ENCODE measurements around the gene FHL3.

FHL3 gene

DNA sequence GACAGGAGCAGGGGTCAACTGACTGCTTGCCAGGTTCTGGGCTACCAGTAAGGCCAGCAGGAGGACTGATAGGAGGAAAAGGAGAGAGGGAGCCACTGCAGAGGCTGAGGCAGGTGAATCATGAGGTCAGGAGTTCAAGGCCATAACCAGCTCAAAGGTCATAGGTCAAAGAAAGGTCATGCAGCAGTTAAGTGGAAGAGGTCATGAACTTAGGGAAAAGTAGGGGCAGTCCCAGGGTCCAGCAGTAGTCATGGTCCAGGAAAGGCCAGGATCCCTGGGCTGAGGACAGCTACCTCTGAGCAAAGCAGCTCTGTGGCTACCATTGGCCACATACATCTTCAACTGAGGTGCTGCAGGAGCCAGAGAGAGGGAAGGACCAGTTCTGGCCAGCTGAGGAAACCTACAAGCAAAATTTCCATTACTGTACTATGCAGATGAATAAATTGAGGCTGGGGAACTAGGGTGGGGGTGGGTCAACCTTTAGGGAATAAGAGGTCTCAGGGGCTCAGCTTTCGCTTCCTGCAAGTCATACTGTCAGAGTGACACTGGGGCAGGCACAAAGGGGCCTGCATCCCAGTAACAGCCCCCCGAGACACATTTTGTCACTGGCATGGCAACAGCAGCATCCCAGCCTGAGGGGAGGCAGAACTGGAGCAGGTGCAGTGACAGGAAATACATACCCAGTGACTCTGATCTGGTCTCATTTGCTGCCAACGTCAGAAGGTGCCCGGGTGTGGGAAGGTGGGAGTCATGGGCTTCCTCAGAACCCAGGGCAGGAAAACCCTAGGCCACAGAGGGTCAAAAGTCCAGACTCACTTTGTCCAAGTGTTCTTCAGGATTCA is 53.3 kb downstream of the FHL3 start:
- no peak for DNase-seq
- no peak for TF ChIP-seq CTCF (IDR thresholded peaks at IDR 0.05; ENCODE audit: low read depth, low read length, missing control alignments)
- in situ Hi-C loops (cut with HindIII; ENCODE audit: low pct_ligation_motif_present, low sequenced_read_pairs): no loop called here
- Histone ChIP-seq H3K4me3 (ENCODE audit: low read depth, low read length) (no peak overlapping the region), H3K36me3 (replicated peaks) (peaks cover 23% of the 10 kb centered on the region), H3K27me3 (replicated peaks) (no peaks in the 10 kb centered on the region), H3K27ac (no peak overlapping the region)

- H3K27ac ChIP-seq: no peak overlapping the region
- in situ Hi-C loops (cut with HindIII; ENCODE audit: low pct_ligation_motif_present, low sequenced_read_pairs): no loop called here
- H3K4me3 ChIP-seq (ENCODE audit: low read depth, low read length): no peak overlapping the region
- peaks cover 15% of the 10 kb centered on the region for H3K36me3 ChIP-seq (replicated peaks)
- no peak for TF ChIP-seq CTCF (IDR thresholded peaks at IDR 0.05; ENCODE audit: low read depth, low read length, missing control alignments)
- no peak for DNase-seq
- no peaks in the 10 kb centered on the region for H3K27me3 ChIP-seq (replicated peaks)
Observed at GRCh38 chr1:37951041-37951782, 54.1 kb downstream of the FHL3 start.

DNA sequence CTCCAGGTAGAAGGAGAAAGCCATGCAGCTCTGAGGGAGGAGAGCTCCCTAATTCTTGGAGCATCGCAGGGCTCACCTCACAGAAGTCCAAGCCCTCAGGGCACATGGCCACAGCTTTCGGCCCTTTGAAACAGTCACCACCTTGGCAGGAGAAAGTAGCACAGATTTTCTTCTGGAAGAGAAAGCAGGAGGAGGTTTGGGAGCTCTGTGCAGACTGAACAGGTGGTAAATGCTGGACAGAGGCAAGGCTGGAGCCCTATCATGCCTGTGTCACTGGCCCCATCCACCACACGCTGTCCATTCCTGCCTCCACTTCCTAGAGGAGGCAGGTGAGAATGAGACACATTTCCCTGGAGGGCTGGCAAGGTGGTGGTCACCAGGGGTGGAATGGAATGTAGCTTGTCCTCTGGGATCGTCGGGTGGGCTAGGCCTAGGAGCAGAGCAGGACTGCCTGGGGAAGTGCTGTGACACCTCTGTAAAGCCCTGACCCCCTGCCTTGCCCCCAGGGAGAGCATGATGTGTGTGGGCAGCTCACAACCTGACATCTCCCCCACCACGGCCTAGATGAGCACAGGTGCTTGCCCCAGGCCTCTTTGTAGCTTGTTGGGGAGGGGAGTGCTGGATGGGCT is 55.7 kb downstream of the FHL3 start:
- H3K27me3 ChIP-seq (replicated peaks): no peaks in the 10 kb centered on the region
- no peak overlapping the region for H3K27ac ChIP-seq
- in situ Hi-C loops (cut with HindIII; ENCODE audit: low pct_ligation_motif_present, low sequenced_read_pairs): no loop called here
- DNase-seq: no peak
- peaks cover 2% of the 10 kb centered on the region for H3K36me3 ChIP-seq (replicated peaks)
- no peak for TF ChIP-seq CTCF (IDR thresholded peaks at IDR 0.05; ENCODE audit: low read depth, low read length, missing control alignments)
- H3K4me3 ChIP-seq (ENCODE audit: low read depth, low read length): no peak overlapping the region

- H3K27ac ChIP-seq: no peak overlapping the region
- H3K27me3 ChIP-seq (replicated peaks): no peaks in the 10 kb centered on the region
- no peak for TF ChIP-seq CTCF (IDR thresholded peaks at IDR 0.05; ENCODE audit: low read depth, low read length, missing control alignments)
- peaks cover 1% of the 10 kb centered on the region for H3K36me3 ChIP-seq (replicated peaks)
- in situ Hi-C loops (cut with HindIII; ENCODE audit: low pct_ligation_motif_present, low sequenced_read_pairs): no loop called here
- H3K4me3 ChIP-seq (ENCODE audit: low read depth, low read length): no peak overlapping the region
- no peak for DNase-seq
Observed at GRCh38 chr1:37948841-37949240, 56.5 kb downstream of the FHL3 start.

DNA sequence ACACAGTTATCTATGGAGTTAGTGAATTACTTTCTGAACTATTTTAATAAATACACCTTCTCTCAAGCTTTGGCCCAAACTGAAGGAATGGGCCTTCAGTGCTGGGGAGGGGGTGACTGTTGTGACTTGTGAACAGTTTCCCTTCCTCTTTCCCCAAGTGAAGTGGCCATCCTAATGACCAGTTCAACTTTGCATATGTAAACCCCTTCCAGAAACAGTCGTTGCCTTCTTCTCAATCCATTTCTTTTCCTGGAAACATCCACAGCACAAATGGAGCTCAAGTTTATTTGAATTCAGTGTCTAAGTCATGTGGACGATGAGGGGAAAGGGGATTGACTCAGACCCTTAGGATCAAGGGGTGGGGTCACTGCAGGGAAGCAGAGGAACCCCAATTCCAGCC is 57.1 kb downstream of the FHL3 start:
- DNase-seq: no peak
- Histone ChIP-seq H3K27ac (no peak overlapping the region), H3K27me3 (replicated peaks) (no peaks in the 10 kb centered on the region), H3K4me3 (ENCODE audit: low read depth, low read length) (no peak overlapping the region), H3K36me3 (replicated peaks) (peaks cover 2% of the 10 kb centered on the region)
- in situ Hi-C loops (cut with HindIII; ENCODE audit: low pct_ligation_motif_present, low sequenced_read_pairs): no loop called here
- TF ChIP-seq CTCF (IDR thresholded peaks at IDR 0.05; ENCODE audit: low read depth, low read length, missing control alignments): no peak
